ENCODE results near the gene CHID1.

DNA sequence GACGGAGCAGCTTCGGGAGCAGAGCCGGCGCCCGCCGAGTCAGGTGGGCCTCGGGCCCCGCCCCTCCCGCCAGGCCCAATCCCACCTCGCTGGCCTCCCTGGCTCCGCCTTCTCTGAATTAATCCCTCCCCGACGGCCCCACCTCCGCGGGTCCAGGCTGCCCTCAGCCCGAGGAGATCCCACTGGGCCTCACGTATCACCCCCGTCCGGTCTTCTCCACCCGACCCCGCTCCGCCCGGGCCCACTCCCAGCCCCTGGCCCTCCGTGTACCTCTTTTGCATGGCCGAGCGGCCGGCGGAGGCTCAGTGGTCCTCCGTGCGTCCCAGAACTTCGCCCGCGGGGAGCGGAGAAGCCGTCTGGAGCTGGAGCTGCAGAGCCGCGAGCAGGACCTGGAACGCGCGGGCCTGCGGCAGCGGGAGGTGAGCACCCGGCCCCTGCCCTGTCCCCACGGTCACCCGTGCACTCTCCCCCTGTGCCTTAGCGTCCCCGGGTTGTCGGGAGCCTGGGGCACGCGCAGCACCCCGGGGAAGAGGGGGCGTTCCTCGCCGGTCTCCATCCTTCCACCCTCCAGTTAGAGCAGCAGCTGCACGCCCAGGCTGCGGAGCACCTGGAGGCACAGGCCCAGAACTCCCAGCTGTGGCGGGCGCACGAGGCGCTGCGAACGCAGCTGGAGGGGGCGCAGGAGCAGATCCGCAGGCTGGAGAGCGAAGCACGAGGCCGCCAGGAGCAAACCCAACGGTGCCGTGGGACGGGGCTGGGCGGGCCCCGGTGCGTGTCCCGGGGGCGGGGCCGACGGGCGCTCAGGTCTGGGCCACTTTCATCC is 80.1 kb downstream of the CHID1 start:
- peak; percentile 30 for TF ChIP-seq EZH2 (IDR thresholded peaks at IDR 0.05; ENCODE audit: insufficient read depth, low read length)
- TF ChIP-seq, protein P1, sequence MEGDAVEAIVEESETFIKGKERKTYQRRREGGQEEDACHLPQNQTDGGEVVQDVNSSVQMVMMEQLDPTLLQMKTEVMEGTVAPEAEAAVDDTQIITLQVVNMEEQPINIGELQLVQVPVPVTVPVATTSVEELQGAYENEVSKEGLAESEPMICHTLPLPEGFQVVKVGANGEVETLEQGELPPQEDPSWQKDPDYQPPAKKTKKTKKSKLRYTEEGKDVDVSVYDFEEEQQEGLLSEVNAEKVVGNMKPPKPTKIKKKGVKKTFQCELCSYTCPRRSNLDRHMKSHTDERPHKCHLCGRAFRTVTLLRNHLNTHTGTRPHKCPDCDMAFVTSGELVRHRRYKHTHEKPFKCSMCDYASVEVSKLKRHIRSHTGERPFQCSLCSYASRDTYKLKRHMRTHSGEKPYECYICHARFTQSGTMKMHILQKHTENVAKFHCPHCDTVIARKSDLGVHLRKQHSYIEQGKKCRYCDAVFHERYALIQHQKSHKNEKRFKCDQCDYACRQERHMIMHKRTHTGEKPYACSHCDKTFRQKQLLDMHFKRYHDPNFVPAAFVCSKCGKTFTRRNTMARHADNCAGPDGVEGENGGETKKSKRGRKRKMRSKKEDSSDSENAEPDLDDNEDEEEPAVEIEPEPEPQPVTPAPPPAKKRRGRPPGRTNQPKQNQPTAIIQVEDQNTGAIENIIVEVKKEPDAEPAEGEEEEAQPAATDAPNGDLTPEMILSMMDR (IDR thresholded peaks at IDR 0.05; ENCODE audit: insufficient read depth, low read depth, low read length): no peak

Measured in astrocyte (in vitro differentiated cells and primary cell).